IPS DF 4.7 (cell line): ENCODE data around the gene PLA2G4B.

Experiments
- DNase-seq: peaks from one replicate; pipeline ENCODE4 v3.0.0-alpha.2; 2013; ENCODE audit warnings: low spot score; ENCODE audit errors: extremely low read depth

Gene PLA2G4B

DNA sequence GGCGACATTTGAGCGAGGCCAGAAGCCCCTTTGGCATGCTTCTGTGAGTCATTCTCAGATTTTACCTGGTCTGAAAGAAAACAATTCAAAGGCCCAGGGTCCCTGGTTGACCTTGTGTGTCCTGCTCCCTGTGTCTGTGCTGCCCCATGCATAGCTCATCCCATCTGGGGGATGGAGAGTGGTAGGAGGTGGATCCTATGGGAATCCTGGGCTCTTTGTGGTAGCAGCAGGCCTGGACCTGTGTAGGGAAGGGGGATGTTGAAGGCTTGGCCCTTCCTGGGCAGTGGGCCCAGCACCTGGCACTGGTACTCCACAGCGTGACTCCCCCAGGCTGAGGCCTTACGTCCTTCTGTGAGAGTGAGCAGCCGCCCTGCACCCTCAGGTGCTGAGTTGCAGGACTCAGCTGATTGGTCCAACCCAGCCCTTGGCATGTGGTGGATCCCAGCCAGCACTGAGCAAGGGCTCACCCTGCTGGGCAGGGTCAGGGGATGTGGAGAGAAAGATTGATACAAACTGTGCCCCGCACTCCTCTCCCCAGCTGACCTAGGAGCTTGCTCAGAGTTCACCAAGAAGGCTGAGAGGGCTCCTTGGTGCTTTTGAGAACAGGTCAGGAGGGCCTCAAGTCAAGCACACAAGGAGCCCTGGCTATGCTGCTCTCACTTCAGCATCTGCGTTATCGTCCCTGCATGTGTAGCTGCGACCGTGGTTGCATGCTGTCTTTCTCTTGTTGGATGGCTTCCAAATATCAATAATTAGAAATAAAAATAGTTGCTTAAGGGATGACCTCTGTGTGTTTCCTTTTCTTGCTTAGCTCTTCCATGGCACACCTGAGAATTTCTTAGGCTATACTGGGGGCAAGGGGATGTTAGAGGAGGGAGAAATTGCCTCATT is 32.1 kb upstream of the PLA2G4B start:
- no peak for DNase-seq

DNA sequence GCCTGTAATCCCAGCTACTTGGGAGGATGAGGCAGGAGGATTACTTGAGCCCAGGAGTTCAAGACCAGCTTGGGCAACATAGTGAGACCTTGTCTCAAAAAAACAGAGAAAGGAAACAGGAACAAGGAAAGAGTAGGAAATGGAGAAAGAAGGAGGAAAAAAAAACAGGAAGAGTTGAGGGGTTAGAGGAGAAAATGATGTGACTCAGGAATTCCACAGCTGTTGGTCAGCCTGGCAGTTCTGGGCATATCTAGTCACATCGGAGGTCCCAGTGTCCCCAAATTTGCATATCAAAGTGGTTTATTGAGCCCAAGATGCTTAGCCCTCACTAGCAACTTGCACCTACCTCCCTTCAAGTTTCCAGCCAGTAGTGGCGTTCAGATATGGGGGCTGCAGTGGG is 29.5 kb upstream of the PLA2G4B start:
- no peak for DNase-seq

DNA sequence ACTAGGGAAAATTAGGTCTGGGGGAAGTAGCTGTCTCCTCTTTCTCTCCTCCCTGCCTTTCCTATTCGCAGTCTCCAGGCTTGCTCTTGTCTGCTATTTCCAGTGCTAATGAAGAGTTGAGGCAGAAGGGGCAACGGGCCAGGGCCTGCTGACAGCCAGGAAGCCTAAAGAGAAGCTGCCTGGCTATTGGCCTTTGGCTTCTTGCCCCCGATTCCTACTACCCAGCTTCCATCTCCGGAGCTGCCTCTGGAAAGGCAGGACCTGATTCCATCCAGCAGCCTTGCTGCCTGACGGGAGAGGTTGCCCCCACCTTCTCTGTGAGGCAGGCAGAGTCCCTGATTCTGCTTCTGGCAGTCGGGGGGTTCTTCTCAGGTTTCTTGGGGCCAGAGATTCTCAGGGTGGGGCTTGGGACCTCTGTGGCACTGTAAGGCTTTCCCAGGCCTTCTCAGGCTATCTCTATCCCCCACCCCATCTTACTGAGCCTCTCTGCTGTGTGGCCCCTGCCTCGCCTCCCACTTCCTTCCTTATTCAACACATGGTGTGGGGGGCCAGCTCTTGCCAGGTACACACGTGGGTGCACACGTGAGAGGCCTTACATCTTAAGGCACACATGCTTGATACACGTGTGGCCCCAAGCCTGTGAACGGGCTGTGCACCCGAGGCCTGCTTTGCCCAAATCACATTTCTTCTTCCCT is 29.0 kb upstream of the PLA2G4B start:
- DNase-seq, result no peak

DNA sequence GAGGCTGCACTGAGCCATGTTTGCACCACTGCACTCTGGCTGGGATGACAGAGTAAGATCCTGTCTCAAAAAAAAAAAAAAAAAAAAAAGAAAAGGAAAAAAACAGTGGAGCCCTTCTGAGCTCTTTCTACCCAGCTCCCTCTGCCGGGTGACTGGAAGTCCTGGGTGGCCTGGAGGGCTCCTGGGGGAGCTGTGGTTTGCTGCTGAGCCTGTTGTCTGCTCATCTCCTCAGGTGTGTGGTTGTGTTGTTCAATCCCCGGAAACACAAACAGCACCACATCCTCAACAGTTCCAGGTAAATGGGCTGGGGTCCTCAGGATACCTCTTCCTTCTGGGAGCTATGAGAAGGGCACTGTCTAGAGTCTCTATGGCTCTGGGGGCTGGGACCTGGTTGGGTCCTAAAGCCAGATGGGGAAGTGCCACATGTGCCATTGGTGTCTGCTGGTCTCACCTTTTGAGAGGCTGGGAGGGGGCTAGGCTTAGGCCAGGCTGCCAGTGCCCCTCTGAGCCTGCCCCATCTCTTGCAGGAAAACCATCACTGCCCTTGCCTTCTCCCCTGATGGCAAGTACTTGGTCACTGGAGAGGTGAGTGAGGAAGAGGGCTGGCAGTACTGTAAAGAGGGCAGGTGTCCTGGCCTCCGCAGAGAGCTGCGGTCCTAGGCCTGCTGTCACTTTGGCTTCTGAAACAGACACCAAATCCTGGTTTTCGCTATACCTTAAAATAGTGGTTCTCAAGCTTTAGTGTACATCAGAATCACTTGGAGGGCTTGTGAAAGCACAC is 27.8 kb upstream of the PLA2G4B start:
- DNase-seq, result no peak

DNA sequence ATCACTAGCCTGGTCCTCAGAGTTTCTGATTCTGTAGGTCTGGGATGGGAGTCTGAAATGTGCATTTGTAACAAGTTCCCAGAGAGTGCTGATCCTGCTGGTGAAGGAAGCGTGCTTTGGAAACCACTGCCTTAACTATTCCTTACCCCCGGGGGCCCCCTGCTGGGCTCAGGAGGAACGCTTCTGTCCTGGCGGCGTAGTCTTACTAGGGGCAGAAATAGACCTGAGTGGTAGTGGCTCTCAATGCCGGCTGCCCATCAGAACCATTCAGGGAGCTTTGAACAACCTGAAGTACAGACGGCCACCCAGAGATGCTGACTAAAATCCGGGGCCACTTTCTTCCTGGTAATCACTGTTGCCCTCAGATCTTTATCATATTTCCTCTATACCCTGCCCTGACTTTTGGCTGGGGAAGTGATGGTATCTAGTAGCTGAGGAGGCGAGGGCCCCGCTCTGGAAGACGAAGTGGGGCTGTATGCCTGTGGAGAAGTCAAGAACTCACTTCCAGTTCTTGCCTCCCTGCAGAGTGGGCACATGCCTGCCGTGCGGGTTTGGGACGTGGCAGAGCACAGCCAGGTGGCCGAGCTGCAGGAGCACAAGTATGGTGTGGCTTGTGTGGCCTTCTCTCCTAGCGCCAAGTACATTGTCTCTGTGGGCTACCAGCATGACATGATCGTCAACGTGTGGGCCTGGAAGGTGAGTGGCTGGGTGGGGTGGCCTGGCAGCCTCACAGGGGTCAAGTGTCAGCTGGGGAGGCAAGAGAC is 27.0 kb upstream of the PLA2G4B start:
- no peak for DNase-seq

DNA sequence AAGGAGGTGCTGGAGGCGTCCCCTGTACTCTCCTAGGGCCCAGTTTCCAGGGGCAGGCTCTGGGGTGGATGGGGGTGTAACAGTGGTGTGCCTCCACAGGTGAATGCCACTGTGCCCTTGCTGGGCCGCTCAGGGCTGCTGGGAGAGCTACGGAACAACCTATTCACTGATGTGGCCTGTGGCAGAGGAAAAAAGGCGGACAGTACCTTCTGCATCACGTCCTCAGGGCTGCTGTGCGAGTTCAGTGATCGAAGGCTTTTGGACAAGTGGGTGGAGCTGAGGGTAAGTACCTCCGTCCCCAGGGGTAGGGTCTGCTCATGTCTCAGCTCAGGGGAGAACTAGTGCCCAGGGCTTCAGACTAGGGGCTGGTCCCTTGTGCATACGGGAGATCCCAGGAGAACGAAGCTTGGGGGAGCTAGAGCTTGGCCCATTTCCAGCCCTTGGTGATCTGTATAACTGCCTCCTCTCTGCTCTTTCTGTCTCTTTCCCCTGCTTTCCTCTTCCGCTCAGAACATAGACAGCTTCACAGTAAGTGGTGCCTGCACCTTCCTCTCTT is 25.7 kb upstream of the PLA2G4B start:
- no peak for DNase-seq

DNA sequence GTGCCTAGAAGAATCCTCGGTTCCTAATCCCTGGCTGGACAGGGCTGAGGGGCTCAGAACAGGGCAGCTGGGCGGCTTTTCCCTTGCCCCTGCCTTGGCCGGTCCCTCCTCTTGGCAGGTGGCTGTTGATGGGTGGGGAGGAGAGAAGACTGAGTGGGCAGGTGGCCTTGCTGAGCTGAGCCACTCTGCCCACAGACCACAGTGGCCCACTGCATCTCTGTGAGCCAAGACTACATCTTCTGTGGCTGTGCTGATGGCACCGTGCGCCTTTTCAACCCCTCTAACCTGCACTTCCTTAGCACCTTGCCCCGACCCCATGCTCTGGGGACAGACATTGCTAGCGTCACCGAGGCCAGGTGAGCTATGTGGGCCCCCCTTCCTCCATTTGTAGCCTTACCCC is 25.2 kb upstream of the PLA2G4B start:
- no peak for DNase-seq

DNA sequence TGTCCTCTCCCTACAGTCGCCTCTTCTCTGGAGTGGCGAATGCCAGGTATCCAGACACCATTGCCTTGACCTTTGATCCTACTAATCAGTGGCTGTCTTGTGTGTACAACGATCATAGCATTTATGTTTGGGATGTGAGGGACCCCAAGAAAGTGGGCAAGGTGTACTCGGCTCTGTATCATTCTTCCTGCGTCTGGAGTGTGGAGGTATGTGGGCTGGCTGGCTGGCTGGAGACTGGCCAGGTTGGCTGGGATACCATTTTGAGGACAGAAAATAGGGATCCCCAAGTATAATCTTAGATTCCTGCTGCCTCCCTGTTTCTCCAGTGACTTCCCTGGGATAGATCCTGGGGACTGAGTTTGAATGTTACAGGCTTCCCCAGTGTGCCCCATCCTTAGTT is 24.1 kb upstream of the PLA2G4B start:
- no peak for DNase-seq

DNA sequence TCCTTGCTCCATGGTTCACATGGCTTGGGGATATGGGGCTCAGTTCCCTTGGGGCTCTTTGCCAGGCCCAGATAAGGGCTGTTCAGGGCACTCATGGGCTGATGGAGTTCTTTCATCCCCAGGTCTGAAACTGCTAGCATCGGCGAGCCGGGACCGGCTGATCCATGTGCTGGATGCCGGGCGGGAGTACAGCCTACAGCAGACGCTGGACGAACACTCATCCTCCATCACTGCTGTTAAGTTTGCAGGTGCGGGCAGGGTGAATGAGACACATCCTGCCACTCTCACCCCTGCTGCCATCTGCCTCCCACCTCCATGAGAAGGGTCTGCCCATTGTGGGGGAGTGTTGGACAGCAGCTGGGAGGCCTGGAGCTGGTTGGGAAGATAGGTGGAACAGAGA is 21.9 kb upstream of the PLA2G4B start:
- DNase-seq, result no peak

DNA sequence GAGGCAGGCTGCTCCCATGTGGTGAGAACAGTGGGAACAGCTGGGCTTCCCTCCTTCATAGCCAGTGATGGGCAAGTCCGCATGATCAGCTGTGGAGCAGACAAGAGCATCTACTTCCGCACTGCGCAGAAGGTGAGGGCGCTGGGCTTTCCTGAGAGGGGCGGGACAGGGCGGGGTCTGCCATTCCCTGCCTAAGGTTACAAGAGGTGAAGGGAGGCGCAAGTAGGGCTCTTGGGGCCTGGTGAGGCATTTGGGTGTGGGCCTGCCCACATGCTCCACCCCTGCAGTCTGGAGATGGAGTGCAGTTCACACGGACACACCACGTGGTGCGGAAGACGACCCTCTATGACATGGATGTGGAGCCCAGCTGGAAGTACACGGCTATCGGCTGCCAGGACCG is 21.3 kb upstream of the PLA2G4B start:
- DNase-seq, result no peak

DNA sequence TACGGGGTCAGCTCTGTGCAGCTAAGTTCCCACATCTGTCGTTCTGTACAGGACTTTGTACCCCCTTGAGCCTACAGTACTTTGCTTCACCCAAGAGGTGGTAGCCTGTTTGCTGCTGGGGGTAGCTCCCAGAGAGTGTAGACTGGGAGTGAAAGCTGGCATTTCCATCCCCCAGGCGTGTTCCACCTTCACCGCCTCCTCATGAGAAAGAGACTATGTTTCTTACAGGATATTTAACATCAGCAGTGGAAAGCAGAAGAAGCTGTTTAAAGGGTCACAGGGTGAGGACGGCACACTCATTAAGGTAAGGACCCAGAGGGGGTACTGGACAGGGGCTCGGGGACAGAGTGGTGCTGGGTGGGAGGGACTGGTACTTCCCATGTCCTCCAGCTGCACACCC is 20.9 kb upstream of the PLA2G4B start:
- no peak for DNase-seq

DNA sequence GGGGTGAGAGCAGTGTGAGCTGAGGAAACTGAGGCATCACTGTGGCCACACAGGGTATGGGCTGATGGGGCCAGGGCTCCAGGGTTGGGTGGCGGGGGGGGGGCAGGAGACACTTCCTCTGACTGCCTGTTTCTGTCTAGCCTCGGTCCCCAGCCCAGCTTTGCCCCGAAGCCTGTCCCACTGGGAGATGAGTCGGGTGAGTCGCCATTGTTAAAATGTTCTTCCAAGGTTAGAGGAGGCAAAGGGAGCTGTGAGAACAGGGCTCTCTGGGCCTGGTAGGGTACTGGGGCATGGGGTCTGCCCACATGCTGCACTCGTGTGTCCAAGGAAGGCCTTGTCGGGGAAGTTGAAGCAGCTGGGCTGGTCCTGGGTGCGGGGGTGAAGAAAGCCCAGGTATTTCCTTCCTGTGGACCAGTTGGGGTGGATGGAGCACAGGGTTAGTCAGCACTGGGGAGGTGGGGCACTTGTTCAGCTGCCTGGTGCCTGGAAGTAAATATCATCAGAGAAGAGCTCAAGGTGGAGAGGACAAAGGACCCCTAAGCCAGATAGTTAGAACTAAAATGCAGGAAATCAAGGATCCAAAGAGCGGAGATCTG is 19.1 kb upstream of the PLA2G4B start:
- no peak for DNase-seq

DNA sequence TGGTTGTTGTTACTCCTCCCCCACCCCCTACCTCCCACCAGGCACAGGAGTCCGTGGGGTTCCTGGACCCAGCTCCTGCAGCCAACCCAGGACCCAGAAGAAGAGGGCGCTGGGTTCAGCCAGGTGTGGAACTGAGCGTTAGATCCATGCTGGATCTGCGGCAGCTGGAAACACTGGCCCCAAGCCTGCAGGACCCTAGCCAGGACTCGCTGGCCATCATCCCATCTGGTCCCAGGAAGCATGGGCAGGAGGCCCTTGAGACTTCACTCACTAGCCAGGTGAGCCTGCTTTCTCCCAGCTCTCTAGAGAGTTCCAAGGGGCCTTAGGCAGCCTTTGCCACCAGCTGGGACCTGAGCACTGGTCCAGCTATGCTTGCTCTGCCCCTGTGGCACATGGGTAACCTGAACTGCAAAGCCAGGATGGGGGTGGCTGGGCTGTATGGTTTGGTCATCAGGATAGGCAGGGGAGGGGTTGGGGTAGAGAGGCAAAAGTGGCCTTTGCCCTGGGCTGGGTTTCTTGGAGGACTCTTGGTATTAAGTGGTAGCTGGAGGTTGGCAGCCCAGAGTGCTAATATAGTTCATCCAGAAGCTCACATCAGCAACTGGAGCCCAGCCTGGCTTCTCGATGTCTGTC is 17.7 kb upstream of the PLA2G4B start:
- no peak for DNase-seq

DNA sequence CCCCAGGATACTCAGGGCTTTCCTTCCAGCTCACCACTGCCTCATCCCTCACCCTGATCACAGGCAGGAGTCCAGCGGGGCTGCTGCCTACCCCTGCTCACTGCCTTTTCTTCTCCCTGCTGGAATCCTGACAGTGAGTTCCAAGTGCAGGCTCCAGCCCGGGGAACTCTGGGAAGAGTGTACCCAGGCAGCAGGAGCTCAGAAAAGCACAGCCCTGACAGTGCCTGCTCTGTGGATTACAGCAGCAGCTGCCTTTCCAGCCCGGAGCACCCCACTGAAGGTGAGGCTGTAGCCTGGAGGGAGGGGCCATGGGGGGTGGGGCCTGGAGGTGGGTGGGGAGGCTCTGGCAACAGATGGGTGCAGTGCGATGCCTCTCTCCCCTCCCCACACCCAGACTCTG is 16.8 kb upstream of the PLA2G4B start:
- DNase-seq, result no peak

DNA sequence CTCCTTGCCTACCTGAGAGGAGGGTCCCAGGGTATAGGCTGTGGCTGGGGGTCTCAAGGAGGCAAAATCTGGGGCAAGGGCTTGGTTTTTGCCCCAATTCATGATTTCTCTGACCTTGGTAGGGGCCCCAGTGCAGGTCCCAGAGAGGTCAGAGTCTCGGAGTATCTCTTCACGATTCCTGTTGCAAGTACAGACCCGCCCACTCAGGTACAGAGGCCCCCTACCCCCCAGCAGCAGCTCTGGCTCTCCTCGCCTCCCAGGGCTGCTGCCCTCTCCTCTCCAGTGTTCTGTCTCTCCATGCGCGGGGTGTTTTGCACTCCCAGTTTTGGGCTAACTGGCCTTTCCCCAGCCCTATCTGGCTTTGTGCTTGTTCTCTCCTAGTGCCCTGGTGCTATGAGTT is 16.2 kb upstream of the PLA2G4B start:
- no peak for DNase-seq

DNA sequence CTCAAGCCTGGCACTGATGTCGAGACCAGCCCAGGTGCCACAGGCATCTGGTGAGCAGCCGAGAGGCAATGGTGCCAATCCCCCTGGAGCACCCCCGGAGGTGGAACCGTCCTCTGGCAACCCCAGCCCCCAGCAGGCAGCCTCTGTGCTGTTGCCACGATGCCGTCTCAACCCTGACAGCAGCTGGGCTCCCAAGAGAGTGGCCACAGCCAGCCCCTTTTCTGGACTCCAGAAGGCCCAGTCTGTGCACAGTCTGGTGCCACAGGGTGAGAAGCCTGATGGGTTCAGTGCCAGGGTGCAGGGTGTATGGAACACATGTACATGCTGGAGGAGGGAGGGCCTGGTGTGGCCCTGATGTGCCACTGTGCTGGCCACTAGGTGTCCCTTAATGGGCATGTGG is 15.7 kb upstream of the PLA2G4B start:
- DNase-seq, result no peak

DNA sequence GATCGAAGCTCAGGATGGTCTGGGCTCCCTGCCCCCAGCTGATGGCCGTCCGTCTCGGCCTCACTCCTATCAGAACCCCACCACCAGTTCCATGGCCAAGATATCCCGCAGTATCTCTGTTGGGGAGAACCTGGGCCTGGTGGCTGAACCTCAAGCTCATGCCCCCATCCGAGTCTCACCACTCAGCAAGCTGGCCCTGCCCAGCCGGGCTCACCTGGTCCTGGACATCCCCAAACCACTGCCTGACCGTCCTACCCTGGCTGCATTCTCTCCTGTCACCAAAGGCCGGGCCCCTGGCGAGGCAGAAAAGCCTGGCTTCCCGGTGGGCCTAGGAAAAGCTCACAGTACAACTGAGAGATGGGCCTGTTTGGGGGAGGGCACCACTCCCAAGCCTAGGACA is 15.1 kb upstream of the PLA2G4B start:
- DNase-seq, result no peak

DNA sequence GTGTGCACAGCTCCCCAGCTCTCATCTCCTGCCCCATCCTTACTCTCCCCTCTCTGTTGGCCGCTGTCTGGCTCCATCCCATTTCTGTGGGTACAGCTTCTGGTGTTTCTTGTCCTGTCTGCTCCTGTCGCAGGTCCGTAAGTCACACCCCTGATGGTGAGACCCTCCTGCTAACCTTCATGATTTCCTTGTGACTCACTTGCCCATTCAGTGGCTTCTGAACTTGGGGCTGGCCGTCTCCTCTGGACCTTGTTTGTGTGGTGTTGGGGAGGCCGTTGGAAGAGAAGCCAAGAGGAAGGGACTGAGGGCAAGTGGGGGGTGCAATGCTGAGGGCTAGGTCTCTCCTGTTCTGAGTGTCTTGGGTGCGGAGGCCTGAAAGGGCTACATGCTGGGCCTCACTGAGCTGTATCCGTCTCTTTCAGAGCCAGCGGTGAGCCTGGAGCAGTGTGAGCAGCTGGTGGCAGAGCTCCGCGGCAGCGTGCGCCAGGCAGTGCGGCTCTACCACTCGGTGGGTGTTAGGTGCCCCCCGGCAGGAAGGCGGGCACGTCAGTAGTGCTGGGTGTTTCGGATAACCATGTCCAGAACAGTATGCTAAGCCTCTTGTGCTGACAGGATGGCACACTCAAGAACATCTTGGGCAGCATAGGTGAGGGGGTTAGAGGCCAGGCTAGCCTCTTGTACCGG is 14.4 kb upstream of the PLA2G4B start:
- no peak for DNase-seq

DNA sequence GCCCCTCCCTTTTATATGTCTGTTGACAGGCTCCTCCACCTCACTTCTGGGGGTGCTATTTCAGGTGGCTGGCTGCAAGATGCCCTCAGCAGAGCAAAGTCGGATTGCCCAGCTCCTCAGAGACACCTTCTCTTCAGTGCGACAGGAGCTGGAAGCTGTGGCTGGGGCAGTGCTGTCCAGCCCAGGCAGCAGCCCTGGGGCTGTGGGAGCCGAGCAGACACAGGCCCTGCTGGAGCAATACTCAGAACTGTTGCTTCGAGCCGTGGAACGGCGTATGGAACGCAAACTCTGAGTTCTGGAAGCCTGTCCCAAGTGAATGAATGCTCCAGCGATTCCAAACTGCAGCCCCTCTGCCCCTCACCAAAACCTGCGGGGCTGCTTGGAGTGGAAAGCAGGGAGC is 13.5 kb upstream of the PLA2G4B start:
- DNase-seq, result no peak
